Erythroblast (primary cell): ENCODE data around the gene ALPL.

Experiments used
- GATA1 ChIP-seq: IDR thresholded peaks from 2 replicates; pipeline ENCODE4 v1.6.1; 2011; ENCODE audit warnings: low read depth, mild to moderate bottlenecking, control low read depth, low read length, moderate library complexity
- POLR2A ChIP-seq: IDR thresholded peaks from 2 replicates; pipeline ENCODE4 v1.6.1; 2011; ENCODE audit warnings: mild to moderate bottlenecking, low read length

DNA sequence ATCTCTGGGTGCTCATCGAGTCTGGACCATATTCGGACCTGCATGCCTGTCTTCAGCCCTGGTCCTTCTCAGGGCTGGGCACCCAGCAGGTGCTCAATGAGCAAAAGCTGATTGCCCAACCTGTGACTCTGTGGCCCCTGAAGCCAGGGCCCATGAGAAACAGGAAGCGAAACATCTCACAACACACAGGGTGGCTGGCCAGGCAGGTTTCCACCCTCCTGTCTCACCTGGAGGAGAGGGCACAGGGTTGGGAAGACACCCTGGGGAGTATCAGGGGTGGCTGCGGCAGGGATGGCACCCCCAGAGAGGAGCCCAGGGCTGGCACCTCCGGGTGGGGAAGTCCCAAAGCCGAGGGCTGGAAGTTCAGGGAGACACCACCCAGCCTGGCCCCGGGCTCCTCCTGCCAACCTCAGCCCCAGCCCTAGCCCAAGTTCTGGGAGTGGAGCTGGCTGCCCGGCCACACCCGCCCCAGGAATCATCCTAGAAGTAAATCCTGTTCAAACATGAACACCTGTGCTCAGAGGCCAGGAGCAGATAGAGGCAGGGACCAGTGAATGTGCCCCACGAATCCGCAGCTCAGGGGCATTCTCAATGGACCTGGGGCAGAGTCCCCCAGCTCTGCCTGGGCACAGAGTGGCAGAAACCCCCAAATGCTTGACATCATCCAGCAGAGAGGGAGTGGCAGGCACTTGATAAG, 105.3 kb downstream of the ALPL start:
- TF ChIP-seq POLR2A (no peak), GATA1 (no peak)
